Measurements from ENCODE around the gene KIN. TPM values are rescaled to one million over a fixed set of nuclear protein-coding genes. Genes with fewer than 3 reads are reported as not detected.

KIN gene, protein sequence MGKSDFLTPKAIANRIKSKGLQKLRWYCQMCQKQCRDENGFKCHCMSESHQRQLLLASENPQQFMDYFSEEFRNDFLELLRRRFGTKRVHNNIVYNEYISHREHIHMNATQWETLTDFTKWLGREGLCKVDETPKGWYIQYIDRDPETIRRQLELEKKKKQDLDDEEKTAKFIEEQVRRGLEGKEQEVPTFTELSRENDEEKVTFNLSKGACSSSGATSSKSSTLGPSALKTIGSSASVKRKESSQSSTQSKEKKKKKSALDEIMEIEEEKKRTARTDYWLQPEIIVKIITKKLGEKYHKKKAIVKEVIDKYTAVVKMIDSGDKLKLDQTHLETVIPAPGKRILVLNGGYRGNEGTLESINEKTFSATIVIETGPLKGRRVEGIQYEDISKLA
- polyA plus RNA-seq (2013, experiment 1 of 2) = 21.3 TPM
- polyA plus RNA-seq (2013, experiment 2 of 2) = 18.5 TPM

DNA sequence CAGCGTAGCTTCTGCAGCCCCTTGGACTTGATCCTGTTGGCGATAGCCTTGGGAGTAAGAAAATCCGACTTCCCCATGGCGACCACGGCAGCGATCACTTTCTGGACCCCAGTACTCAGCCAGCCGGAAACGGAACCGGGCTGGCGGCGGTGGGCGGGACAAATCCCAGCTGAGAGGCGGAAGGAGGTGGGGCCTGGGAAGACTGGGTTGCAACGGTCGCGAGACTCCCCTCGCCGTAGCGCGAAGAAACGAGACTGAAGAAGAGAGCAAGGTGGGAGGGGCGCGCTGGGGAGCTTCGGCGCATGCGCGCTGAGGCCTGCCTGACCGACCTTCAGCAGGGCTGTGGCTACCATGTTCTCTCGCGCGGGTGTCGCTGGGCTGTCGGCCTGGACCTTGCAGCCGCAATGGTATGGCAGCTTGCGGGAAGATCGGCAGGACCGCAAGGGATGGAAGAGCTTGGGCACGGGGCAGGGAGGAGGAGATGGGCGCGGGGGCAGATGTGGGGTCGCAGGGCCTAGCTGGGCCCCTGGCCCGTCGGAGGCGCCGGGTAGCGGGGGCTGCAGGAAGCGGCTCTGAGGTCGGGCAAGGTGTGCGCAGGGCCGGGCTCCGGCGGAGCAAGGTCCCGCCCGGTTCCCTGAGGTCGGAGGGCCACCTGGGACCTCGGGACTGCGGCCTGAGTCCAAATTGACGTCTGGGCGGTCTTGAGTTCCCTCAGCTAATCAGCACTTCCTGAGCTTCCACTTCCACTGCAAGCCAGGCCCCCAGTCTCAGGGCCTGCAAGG is at the start of gene KIN, which contains the start of gene ATP5F1C:
Gene KIN (minus strand): TSS at position 137 of the 782 bp plus-strand sequence. CDS start 60 bp downstream, at position 77.
Gene ATP5F1C (plus strand): TSS at position 321 of the 782 bp plus-strand sequence. CDS start 31 bp downstream, at position 352.
- H3K27ac ChIP-seq (ENCODE audit: low read depth, low read length, severe bottlenecking) = peak within 1 kb of the TSS; percentile 70
- WGBS, 2 experiments (ENCODE audit: insufficient coverage in 2 of 2) = 0% methylated on average over 43 to 52 of the region's 59 CpGs

DNA sequence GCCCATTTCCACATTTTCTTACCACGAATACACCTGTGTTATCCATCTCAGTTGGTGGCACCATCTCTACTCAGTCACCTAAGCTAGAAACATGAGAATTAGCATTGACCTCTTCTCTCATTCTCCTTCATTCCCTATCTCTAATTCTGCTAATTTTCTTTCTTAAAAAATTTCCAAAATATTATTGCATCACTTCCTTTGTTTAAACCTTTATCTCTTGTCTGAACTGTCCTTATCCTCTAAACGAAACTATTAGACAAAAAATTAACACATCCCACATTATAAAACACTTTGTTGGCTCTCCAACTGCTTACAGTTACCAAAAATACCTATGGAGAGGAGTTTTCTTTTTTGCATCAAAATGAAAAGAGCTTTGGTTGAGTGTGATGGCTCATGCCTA is 48.8 kb upstream of the KIN start:
- no peak overlapping the region for H3K27ac ChIP-seq (ENCODE audit: low read depth, low read length, severe bottlenecking)
- H3K4me1 ChIP-seq (ENCODE audit: control insufficient read depth, insufficient read depth, low read length, poor library complexity, severe bottlenecking) = no peaks in the 10 kb centered on the region
- no peaks in the 10 kb centered on the region for H3K9me3 ChIP-seq (ENCODE audit: control insufficient read depth, low read length)
- H3K36me3 ChIP-seq (ENCODE audit: control insufficient read depth, insufficient read depth, low read length) = peaks cover 5% of the 10 kb centered on the region
- H3K4me3 ChIP-seq (ENCODE audit: extremely low read depth, insufficient read depth, low read length, poor library complexity, severe bottlenecking) = no peak overlapping the region
- 90 to 100% methylated on average over 1 to 2 of the region's 2 CpGs for WGBS, 2 experiments (ENCODE audit: insufficient coverage in 2 of 2)

More for the DNA sequence above, at the start of gene KIN, which contains the start of gene ATP5F1C:
- Histone ChIP-seq H3K4me3 (ENCODE audit: extremely low read depth, insufficient read depth, low read length, poor library complexity, severe bottlenecking) (peak within 1 kb of the TSS; percentile 98), H3K4me1 (ENCODE audit: control insufficient read depth, insufficient read depth, low read length, poor library complexity, severe bottlenecking) (peaks cover 12% of the 10 kb centered on the region), H3K9me3 (ENCODE audit: control insufficient read depth, low read length) (no peaks in the 10 kb centered on the region), H3K36me3 (ENCODE audit: control insufficient read depth, insufficient read depth, low read length) (peaks cover 43% of the 10 kb centered on the region)

DNA sequence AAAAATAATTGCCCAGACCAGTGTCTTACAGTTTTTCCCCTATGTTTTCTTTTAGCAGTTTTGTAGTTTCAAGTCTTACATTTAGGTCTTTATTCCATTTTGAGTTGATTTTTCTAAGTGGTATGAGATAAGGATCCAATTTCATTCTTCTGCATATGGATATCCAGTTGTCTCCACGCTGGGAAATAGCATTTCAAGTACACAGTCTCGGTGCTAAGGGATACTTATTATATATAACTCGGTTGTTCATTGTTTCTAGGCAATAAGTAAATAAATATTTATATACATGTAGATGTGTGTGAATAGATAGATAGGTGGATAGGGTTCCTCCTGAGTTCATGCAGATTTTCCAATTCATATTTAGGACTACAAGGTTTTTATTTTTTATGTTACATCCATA is 46.5 kb upstream of the KIN start:
- H3K9me3 ChIP-seq (ENCODE audit: control insufficient read depth, low read length) = no peaks in the 10 kb centered on the region
- no peak overlapping the region for H3K4me3 ChIP-seq (ENCODE audit: extremely low read depth, insufficient read depth, low read length, poor library complexity, severe bottlenecking)
- no CpG with 5 or more reads among the region's 3 CpGs for WGBS, 2 experiments (ENCODE audit: insufficient coverage in 2 of 2)
- no peak overlapping the region for H3K27ac ChIP-seq (ENCODE audit: low read depth, low read length, severe bottlenecking)
- no peaks in the 10 kb centered on the region for H3K4me1 ChIP-seq (ENCODE audit: control insufficient read depth, insufficient read depth, low read length, poor library complexity, severe bottlenecking)
- H3K36me3 ChIP-seq (ENCODE audit: control insufficient read depth, insufficient read depth, low read length) = peaks cover 10% of the 10 kb centered on the region

DNA sequence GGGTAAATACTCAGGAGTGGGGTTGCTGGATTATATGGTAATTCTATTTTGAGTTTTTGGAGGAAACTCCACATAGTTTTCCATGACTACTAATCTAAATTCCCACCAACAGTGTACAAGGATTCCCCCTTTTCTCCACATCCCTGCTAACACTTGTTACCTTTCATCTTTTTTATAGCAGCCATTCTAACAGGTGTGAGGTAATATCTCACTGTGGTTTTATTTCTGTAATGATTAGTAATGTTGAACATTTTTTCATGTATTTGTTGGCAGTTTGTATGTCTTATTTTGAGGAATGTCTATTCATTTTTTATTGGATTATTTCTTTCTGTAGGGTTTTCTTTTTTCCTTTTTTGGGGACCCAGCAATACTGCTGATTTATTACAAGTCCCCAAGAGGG is 45.4 kb upstream of the KIN start:
- Histone ChIP-seq H3K27ac (ENCODE audit: low read depth, low read length, severe bottlenecking) (no peak overlapping the region), H3K36me3 (ENCODE audit: control insufficient read depth, insufficient read depth, low read length) (peaks cover 14% of the 10 kb centered on the region), H3K9me3 (ENCODE audit: control insufficient read depth, low read length) (no peaks in the 10 kb centered on the region), H3K4me1 (ENCODE audit: control insufficient read depth, insufficient read depth, low read length, poor library complexity, severe bottlenecking) (no peaks in the 10 kb centered on the region), H3K4me3 (ENCODE audit: extremely low read depth, insufficient read depth, low read length, poor library complexity, severe bottlenecking) (no peak overlapping the region)

DNA sequence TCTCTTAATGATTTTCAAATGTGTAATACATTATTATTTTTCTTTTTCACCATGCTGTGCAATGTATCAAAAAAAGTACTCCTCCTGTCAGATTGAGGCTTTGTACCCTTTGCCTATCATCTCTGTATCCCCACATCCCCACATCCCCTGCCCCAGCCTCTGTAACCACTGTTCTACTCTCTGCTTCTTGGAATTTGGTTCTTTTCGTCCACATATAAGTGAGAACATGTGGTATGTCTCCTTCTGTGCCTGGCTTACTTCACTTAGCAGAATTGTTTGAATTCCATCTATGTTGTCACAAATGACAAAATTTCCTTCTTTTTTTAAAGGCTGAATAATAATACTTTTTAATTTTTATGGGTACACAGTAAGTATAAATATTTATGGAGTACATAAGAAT is 44.3 kb upstream of the KIN start:
- no peak overlapping the region for H3K27ac ChIP-seq (ENCODE audit: low read depth, low read length, severe bottlenecking)
- no peaks in the 10 kb centered on the region for H3K9me3 ChIP-seq (ENCODE audit: control insufficient read depth, low read length)
- no CpG with 5 or more reads among the region's 1 CpG for WGBS, 2 experiments (ENCODE audit: insufficient coverage in 2 of 2)
- peaks cover 1% of the 10 kb centered on the region for H3K4me1 ChIP-seq (ENCODE audit: control insufficient read depth, insufficient read depth, low read length, poor library complexity, severe bottlenecking)
- H3K36me3 ChIP-seq (ENCODE audit: control insufficient read depth, insufficient read depth, low read length) = peaks cover 23% of the 10 kb centered on the region
- H3K4me3 ChIP-seq (ENCODE audit: extremely low read depth, insufficient read depth, low read length, poor library complexity, severe bottlenecking) = no peak overlapping the region

DNA sequence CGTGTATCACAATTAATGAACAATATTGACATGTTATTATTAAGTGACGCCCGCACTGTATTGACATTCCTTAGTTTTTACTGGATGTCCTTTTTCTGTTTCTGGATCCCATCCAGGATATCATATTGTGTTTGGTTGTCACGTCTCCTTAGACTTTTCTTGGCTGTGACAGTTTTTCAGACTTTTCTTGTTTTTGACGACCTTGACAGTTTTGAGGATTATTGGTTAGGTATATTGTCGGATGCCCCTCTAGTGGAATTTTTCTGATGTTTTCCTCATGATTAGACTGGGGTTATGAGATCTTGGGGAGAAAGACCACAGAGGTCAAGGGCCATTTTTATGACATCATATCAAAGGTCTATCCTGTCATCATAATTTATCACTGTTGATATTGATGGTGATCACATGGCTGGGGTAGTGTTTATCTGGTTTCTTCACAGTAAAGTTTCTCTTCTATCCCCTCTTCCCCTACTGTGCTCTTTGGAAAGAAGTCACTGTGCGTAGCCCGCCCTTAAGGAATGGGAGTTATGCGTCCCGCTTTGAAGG is 41.6 kb upstream of the KIN start:
- Histone ChIP-seq H3K4me1 (ENCODE audit: control insufficient read depth, insufficient read depth, low read length, poor library complexity, severe bottlenecking) (peaks cover 8% of the 10 kb centered on the region), H3K27ac (ENCODE audit: low read depth, low read length, severe bottlenecking) (no peak overlapping the region), H3K9me3 (ENCODE audit: control insufficient read depth, low read length) (no peaks in the 10 kb centered on the region), H3K36me3 (ENCODE audit: control insufficient read depth, insufficient read depth, low read length) (peaks cover 39% of the 10 kb centered on the region), H3K4me3 (ENCODE audit: extremely low read depth, insufficient read depth, low read length, poor library complexity, severe bottlenecking) (no peak overlapping the region)
- 100% methylated on average over 1 of the region's 10 CpGs; no CpG with 5 or more reads in 1 of the 2 experiments for WGBS, 2 experiments (ENCODE audit: insufficient coverage in 2 of 2)

DNA sequence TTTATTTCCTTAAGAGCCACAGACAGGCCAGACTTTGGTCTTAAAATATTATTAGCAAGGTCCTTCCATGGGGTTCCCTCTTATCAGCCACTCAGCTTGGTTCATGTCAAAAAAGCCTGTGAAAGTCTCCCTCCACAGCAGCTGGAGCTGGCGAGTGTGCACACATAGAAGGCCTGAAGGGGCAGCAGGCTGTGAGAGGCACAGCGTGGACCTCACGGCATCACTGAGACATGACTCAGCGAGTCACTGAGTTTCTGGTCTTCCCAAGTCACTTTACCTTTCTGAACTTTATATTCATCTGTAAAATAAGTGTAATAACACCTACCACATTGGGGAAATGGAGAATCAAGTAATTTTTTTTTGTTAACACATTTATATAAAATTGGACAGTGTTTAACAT is 39.2 kb upstream of the KIN start:
- no peaks in the 10 kb centered on the region for H3K9me3 ChIP-seq (ENCODE audit: control insufficient read depth, low read length)
- peaks cover 8% of the 10 kb centered on the region for H3K4me1 ChIP-seq (ENCODE audit: control insufficient read depth, insufficient read depth, low read length, poor library complexity, severe bottlenecking)
- no peak overlapping the region for H3K4me3 ChIP-seq (ENCODE audit: extremely low read depth, insufficient read depth, low read length, poor library complexity, severe bottlenecking)
- peak overlapping the region; percentile 41 for H3K27ac ChIP-seq (ENCODE audit: low read depth, low read length, severe bottlenecking)
- peaks cover 49% of the 10 kb centered on the region for H3K36me3 ChIP-seq (ENCODE audit: control insufficient read depth, insufficient read depth, low read length)
- WGBS, 2 experiments (ENCODE audit: insufficient coverage in 2 of 2) = 60 to 63% methylated on average over 1 of the region's 4 CpGs

DNA sequence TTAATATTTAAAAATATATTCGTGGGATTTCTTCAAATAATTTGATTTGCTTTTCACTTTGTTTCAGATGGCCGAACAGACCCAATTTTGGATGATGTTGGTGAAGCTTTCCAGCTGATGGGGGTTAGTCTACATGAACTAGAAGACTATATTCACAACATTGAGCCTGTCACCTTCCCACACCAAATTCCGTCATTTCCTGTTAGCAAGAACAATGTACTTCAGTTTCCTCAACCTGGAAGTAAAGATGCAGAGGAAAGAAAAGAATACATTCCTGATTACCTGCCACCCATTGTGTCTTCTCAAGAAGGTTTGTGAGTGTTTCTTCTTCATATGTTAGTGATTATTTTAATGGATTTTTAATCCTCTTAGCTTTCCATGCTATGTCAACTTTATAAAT is 36.5 kb upstream of the KIN start:
- no CpG with 5 or more reads among the region's 3 CpGs for WGBS, 2 experiments (ENCODE audit: insufficient coverage in 2 of 2)
- Histone ChIP-seq H3K4me1 (ENCODE audit: control insufficient read depth, insufficient read depth, low read length, poor library complexity, severe bottlenecking) (peaks cover 8% of the 10 kb centered on the region), H3K27ac (ENCODE audit: low read depth, low read length, severe bottlenecking) (no peak overlapping the region), H3K9me3 (ENCODE audit: control insufficient read depth, low read length) (no peaks in the 10 kb centered on the region), H3K36me3 (ENCODE audit: control insufficient read depth, insufficient read depth, low read length) (peaks cover 52% of the 10 kb centered on the region), H3K4me3 (ENCODE audit: extremely low read depth, insufficient read depth, low read length, poor library complexity, severe bottlenecking) (no peak overlapping the region)

DNA sequence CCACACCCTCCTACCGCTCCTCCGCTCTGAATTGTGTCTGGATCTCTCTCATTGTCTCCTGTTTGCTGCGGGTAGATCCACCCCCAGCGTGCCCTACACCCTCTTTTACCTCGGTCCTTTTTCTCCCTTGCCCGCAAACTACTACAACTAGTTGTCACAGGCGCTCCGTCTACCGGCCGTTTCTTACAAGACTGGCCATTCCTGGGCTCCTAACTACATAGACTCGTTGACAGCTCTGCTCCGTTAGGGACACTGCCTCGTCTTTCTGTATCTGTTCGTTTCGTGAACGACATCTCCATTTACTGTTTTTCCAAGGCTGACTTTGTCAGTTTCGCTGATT is 31.3 kb upstream of the KIN start:
- no peaks in the 10 kb centered on the region for H3K9me3 ChIP-seq (ENCODE audit: control insufficient read depth, low read length)
- 1 to 2% methylated on average over 17 of the region's 17 CpGs for WGBS, 2 experiments (ENCODE audit: insufficient coverage in 2 of 2)
- H3K27ac ChIP-seq (ENCODE audit: low read depth, low read length, severe bottlenecking) = peak overlapping the region; percentile 41
- H3K36me3 ChIP-seq (ENCODE audit: control insufficient read depth, insufficient read depth, low read length) = peaks cover 16% of the 10 kb centered on the region
- H3K4me1 ChIP-seq (ENCODE audit: control insufficient read depth, insufficient read depth, low read length, poor library complexity, severe bottlenecking) = no peaks in the 10 kb centered on the region
- H3K4me3 ChIP-seq (ENCODE audit: extremely low read depth, insufficient read depth, low read length, poor library complexity, severe bottlenecking) = peak overlapping the region; percentile 91

DNA sequence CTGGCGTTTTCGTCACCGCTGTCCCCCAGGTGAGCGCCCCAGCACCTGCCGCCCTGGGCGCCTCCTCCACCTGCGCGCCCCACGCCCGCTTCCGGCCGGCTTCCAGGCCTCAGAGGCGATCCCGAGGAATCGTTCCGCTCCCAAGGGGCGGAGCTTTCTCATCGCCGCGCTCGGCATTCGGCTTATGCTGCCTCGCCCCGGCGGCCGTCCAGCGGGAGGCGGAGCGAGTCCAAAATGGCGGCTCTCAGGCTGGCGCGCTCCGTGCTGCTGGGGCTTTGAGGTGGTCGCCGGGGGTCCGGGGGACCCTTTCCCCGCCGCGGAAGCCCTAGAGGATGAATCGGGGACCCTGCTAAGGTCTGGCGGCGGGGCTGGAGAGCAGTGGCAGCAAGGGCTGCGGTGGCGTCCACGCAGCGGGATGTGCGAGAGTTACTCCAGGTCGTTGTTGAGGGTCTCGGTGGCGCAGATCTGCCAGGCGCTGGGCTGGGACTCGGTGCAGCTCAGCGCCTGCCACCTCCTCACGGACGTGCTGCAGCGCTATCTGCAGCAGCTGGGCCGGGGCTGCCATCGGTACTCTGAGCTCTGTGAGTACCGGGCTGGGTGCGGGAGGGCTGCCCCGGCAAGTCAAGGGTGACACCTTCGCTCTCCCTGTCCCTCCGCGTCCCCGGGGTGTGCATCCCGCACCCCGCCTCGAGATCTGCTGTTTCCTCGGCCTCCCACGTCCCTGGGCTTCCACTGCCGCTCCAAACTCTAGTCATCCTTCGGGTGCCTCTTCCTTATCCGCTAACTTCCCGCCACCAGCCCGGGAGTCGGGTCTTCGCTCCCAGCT is 30.7 kb upstream of the KIN start, which contains the start of gene TAF3:
Gene TAF3 (plus strand): TSS at position 211 of the 826 bp plus-strand sequence. CDS start 205 bp downstream, at position 416.
- Histone ChIP-seq H3K4me1 (ENCODE audit: control insufficient read depth, insufficient read depth, low read length, poor library complexity, severe bottlenecking) (no peaks in the 10 kb centered on the region), H3K27ac (ENCODE audit: low read depth, low read length, severe bottlenecking) (peak within 1 kb of the TSS; percentile 41), H3K4me3 (ENCODE audit: extremely low read depth, insufficient read depth, low read length, poor library complexity, severe bottlenecking) (peak within 1 kb of the TSS; percentile 91), H3K9me3 (ENCODE audit: control insufficient read depth, low read length) (no peaks in the 10 kb centered on the region), H3K36me3 (ENCODE audit: control insufficient read depth, insufficient read depth, low read length) (peaks cover 16% of the 10 kb centered on the region)
- 0% methylated on average over 66 to 72 of the region's 77 CpGs for WGBS, 2 experiments (ENCODE audit: insufficient coverage in 2 of 2)
